Left cardiac atrium (tissue), 4 donors: Measurements from ENCODE around the gene GGPS1. TPM values are rescaled to one million over a fixed set of nuclear protein-coding genes. Genes with fewer than 3 reads are reported as not detected.
"Not testable (repeated sequence)": the region's sequence is repeated elsewhere in the genome, so short reads cannot be mapped to it uniquely, and the experiment has no call there.

Experiments used
- ATAC-seq, 2 donors: fragments of 200-7000 bp; cut with Tn5 transposase; one replicate each; pipeline ENCODE4 v1.9.1; 2020; ENCODE audit warnings: mild to moderate bottlenecking in 2 of 2, moderate library complexity in 2 of 2
- DNase-seq: peaks from one replicate; pipeline ENCODE4 v3.0.0-alpha.2; 2020
- intact Hi-C, 2 donors: fragments of 100-400 bp; cut with DNase I; formaldehyde crosslinking; loops; one replicate each; pipeline versions ENCODE4 v1.14.1 to v1.15.1; 2022 to 2023
- total RNA-seq, 2 donors: library from RNA; stranded (reverse); fragmentation: NEBNext Ultra II Directional; extraction: Animal tissue kit (Norgen Biotek cat#: 25700); gene quantifications; one replicate each; pipeline ENCODE4 v1.2.1, GENCODE V29; 2021
- donor health status: DM: no; HTN: yes; CAD: no.
- donor health status: DM: no; HTN: yes; CAD: no; lungs with severe emphysema.
- donor health status: DM: yes; HTN: yes; CAD: no.
- donor health status: Dilated cardiomyopathy.

The GGPS1 gene
- total RNA-seq, 2 donors from 2014 or later: 25.1 to 28.4 TPM

DNA sequence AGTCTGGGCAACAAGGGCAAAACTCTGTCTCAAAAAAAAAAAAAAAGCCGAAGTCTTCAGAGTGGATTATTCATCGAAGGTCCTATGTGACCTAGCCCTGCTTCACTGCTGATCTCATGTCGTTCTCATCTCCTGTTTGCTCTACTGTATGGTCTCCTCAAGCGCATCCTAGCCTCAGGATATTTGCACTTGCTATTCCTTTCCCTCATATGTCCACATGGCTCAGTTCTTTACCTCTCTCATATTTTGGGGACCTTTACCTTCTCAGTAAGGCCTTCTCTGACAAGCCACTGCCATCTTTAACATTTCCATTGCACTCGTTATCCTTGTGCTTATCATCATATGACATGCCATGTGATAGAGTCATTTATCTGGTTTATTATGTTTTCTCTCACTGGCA, 41.4 kb downstream of the GGPS1 start:
- DNase-seq: no peak
- intact Hi-C loops: no loop called here
- ATAC-seq: no peak

DNA sequence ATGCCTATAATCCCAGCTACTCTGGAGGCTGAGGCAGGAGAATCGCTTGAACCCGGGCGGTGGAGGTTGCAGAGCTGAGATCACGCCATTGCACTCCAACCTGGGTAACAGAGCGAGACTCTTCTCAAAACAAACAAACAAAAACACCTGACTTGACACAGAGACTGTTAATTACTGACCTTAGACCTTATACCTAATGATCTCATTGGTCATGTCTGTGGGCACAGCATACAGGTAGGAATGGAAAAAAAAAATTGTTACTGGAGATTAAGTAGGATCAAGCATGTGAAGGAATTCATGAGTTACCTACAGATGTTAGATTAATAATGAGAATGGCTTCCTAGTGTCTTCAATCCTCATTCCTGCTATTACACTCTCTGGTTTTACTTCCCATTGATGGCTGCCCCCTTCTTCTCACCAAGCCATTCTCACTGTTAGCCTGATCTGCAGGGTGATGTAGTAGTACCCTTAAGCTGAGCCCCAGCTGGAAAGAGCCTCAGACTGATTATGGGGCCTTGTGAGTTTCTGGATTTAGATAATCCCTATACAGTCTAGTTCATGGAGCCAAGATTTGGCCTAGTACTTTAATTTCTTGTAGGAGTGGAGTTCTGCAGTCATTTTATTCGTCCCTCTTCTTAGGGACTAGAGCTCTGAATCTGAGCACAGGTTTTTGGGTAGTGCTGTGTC, 47.7 kb downstream of the GGPS1 start:
- DNase-seq (no peak), ATAC-seq (no peak)
- intact Hi-C loops: no loop called here

DNA sequence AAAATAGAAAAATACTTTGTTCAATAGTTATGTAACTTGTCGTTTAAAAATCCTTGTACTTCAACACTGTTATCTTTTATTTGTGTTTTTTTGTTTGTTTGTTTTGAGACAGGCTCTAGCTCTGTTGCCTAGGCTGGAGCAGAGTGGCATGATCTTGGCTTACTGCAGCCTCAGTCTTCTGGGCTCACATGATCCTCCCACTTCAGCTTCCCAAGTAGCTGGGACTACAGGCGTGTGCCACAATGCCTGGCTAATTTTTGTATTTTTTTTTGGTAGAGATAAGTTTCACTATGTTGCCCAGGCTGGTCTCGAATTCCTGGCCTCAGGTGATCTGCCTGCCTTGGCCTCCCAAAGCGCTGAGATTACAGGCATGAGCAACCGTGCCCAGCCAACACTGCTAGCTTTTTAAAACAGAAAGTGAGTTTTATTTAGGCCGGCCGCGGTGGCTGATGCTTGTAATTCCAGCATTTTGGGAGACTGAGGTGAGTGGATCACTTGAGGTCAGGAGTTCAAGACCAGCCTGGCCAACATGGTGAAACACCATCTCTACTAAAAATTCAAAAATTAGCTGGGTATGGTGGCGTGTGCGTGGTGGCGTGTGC, 49.9 kb downstream of the GGPS1 start:
- ATAC-seq, DNase-seq, intact Hi-C loops: not testable (repeated sequence)

DNA sequence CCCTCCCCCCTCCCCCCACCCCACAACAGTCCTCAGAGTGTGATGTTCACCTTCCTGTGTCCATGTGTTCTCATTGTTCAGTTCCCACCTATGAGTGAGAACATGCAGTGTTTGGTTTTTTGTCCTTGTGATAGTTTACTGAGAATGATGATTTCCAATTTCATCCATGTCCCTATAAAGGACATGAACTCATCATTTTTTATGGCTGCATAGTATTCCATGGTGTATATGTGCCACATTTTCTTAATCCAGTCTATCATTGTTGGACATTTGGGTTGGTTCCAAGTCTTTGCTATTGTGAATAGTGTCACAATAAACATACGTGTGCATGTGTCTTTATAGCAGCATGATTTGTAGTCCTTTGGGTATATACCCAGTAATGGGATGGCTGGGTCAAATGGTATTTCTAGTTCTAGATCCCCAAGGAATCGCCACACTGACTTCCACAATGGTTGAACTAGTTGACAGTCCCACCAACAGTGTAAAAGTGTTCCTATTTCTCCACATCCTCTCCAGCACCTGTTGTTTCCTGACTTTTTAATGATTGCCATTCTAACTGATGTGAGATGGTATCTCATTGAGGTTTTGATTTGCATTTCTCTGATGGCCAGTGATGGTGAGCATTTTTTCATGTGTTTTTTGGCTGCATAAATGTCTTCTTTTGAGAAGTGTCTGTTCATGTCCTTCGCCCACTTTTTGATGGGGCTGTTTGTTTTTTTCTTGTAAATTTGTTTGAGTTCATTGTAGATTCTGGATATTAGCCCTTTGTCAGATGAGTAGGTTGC, 53.8 kb downstream of the GGPS1 start:
- intact Hi-C loops, ATAC-seq, DNase-seq: not testable (repeated sequence)

DNA sequence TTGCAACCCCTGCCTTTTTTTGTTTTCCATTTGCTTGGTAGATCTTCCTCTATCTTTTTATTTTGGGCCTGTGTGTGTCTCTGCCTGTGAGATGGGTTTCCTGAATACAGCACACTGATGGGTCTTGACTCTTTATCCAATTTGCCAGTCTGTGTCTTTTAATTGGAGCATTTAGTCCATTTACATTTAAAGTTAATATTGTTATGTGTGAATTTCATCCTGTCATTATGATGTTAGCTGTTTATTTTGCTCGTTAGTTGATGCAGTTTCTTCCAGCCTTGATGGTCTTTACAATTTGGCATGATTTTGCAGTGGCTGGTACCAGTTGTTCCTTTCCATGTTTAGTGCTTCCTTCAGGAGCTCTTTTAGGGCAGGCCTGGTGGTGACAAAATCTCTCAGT, 57.3 kb downstream of the GGPS1 start:
- DNase-seq, intact Hi-C loops, ATAC-seq: not testable (repeated sequence)

DNA sequence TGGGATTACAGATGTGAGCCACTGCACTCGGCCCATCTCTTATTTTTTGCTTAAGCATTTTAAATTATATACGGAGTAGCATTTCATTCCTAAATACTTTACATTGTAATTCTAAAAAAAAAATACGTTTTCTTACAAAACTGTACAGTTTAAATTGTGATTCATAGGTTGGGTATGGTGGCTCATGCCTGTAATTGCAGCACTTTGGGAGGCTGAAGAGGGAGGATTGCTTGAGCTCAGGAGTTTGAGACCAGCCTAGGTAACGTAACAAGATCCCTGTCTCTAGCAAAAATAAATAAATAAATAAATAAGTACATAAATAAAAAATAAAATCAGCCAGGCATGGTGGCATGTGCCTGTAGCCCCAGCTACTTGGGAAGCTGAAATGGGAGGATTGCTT, 63.5 kb downstream of the GGPS1 start:
- ATAC-seq: no peak

More for the DNA sequence above, 63.5 kb downstream of the GGPS1 start:
- DNase-seq: no peak
- intact Hi-C loops: no loop called here

Other genes with a start within 250 kb of the GGPS1 start
- 10 to 100 TPM; 69.3 to 95.7 TPM for gene TOMM20, start 199.7 kb upstream of the GGPS1 start, total RNA-seq
- 10 to 100 TPM; 47.0 to 54.6 TPM for gene RBM34, start 167.3 kb upstream of the GGPS1 start, total RNA-seq
- gene ARID4B, start 391 bp upstream of the GGPS1 start, total RNA-seq: 10 to 100 TPM; 17.6 to 19.3 TPM
- gene TBCE, start 38.9 kb downstream of the GGPS1 start, total RNA-seq: 10 to 100 TPM; 10.8 to 13.6 TPM
- gene B3GALNT2, start 175.9 kb downstream of the GGPS1 start, total RNA-seq: 10 to 100 TPM; 19.9 to 23.0 TPM